GM12873 (cell line): Measurements from ENCODE around the gene GALNT18.

Experiments used
- TF ChIP-seq, protein P1 (sequence below): IDR thresholded peaks from 2 replicates; pipeline ENCODE4 v1.5.1; 2012; ENCODE audit warnings: low read depth, mild to moderate bottlenecking, moderate library complexity, low read length, control low read depth; ENCODE audit not compliant: insufficient read depth; ENCODE audit errors: missing control alignments

GALNT18 gene

DNA sequence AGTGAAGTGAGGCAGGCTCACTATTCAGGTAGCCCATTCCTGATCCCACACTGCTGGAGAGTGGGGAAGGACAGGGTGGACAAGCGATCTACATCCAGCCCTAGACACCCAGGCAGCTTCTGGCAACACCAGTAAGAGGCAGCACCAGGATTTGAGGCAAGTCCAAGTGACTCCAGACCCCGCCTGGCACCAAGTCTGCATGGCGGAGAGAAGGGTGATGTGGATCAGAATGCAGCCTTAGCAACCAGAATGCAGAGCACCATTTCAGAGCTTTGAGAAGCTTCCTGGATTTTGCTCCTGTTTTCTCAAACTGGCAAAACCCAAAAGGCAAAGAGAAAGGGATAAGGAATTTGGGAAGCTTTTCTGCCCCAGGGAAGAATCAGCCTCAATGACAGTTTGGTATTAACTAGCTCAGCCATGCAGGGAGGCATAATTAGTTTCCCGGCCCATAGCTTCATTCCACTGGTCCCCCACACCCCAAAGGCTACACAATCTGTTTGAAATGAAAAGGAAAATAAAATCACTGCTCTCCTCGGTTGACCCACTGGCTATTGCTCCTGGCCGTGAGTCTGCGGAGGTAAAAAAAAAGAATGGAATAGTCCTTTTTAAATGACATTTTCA lies 17.3 kb downstream of the GALNT18 start:
- TF ChIP-seq, protein P1, sequence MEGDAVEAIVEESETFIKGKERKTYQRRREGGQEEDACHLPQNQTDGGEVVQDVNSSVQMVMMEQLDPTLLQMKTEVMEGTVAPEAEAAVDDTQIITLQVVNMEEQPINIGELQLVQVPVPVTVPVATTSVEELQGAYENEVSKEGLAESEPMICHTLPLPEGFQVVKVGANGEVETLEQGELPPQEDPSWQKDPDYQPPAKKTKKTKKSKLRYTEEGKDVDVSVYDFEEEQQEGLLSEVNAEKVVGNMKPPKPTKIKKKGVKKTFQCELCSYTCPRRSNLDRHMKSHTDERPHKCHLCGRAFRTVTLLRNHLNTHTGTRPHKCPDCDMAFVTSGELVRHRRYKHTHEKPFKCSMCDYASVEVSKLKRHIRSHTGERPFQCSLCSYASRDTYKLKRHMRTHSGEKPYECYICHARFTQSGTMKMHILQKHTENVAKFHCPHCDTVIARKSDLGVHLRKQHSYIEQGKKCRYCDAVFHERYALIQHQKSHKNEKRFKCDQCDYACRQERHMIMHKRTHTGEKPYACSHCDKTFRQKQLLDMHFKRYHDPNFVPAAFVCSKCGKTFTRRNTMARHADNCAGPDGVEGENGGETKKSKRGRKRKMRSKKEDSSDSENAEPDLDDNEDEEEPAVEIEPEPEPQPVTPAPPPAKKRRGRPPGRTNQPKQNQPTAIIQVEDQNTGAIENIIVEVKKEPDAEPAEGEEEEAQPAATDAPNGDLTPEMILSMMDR, result no peak

DNA sequence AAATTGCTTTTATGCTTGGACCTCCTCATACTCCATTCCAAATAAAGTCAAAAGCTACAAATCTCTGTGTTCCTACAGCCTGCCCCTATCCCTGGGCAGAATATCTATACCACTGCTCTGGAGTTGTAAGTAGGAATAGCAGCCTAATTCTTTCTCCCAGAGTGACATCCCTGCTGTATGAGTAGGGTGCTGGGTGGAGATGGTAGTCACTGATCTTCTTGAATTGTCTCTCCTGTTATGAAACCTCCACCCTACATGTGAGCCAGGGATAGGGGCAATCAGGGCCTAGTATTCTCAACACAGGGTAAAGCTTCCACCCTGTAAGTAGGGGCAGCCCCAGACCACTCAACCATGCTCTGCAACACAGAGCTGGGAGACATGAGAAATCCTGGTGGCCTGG lies 19.8 kb downstream of the GALNT18 start:
- TF ChIP-seq, protein P1, result no peak

DNA sequence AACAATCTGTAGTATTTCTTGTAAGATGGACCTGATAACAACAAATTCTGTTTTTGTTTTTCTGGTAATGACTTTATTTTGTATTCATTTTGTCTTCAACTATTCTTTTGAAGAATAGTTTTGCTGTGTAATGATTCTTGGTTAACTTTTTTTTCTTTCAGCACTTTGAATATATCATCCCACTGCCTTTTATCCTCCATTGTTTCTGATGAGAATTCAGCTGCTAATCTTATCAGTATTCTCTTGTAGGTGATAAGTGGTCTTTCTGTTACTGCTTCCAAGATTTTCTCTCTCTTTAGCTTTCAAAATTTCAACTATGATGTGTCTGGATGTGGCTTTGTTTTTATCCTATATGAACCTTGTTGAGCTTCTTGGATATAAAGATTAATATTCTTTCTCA lies 21.5 kb downstream of the GALNT18 start:
- TF ChIP-seq, protein P1, result no peak

DNA sequence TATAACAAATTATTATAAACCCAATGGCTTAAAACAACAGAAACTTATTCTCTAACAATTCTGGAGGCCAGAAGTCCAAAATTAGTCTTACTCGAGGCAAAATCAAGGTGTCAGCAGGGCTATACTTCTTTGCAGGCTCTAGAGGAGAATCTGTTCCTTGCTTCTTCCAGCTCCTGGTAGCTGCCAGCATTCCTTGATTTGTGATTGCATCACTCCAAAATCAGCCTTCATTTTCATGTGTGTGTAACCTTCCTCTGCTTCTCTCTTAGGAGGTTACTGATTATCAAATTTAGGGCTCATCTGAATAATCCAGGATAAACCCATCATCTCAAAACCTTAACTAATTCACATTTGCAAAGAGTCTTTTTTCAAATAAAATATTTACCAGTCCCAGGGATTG lies 23.6 kb downstream of the GALNT18 start:
- TF ChIP-seq, protein P1, result no peak

DNA sequence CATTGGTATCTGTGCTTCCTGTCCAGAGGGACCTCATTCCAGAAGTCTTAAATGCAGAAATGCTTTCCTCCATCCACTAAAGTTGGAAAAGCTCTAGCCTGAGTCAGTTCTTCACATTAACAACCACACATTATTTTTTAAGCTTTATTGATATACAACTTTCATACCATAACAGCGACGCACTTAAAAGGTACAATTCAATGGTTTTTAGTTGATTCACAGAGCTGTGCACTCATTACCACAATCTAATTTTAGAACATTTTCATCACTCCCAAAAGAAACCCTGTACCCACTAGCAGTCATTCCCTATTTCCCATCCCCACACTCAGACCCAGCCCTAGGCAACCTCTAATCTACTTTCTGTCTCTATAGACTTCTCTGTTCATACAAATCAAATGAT lies 27.6 kb downstream of the GALNT18 start:
- TF ChIP-seq, protein P1, result no peak

DNA sequence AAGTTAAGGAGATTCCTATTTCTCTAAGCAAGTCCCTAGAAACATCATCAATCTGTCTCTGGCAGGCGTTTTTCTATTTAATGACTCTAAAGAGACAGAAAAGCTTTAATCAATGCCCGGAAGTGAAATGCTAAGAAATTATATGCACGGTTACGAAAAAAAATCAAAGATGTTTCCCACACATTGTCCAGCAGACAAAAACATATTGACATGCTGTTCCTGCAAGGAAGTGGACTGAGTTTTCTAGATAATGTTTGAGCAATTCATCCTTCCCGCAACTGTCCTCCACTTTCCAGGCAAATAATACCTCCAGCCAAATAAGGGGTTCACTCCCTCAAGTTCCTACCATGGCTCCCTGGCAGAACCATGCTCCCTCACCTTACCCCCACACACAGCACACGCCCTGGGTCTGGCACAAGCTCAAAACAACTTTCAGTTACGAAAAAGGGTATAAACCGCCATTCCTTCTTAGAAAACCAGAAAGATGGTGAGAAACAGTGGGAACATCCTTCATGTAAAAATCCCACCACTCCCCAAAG lies 29.6 kb downstream of the GALNT18 start:
- TF ChIP-seq, protein P1, result no peak

DNA sequence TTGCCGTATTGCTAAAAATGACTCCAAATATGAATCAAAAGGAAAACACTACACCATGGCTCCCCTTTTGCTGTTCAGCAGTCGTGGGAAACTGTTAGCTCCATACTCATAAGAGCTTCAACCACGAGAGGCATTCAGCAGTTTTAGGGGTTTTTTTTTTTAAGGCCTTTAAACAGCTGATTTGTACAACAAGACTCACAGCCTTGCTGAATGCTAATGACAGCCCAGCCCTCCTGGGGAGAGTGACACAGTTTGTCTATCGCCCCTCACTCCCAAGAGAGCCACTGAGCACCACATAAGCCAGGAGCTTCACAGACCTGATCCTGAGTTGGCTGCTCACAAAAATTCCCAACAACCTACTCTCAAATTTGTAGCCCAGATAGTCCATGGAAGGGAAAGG lies 32.4 kb downstream of the GALNT18 start:
- TF ChIP-seq, protein P1, result no peak
